SK-N-SH (cell line): ENCODE results near the gene ANKH.

Experiments
- TF ChIP-seq, protein P1 (sequence below): IDR thresholded peaks from 2 replicates; pipeline ENCODE4 v1.4.0; 2012; ENCODE audit warnings: low read depth
- TF ChIP-seq, protein P2 (sequence below): fragments of 200-600 bp; sonication (generic); IDR thresholded peaks from 2 replicates; pipeline ENCODE4 v1.6.1; 2017; ENCODE audit warnings: antibody characterized with exemption, mild to moderate bottlenecking, moderate library complexity
- TF ChIP-seq, protein P3 (sequence below): IDR thresholded peaks from 2 replicates; pipeline ENCODE4; 2012
- TF ChIP-seq, protein P4 (sequence below): IDR thresholded peaks from 2 replicates; pipeline ENCODE4 v1.6.1; 2012; ENCODE audit warnings: mild to moderate bottlenecking, low read depth, low read length, moderate library complexity

DNA sequence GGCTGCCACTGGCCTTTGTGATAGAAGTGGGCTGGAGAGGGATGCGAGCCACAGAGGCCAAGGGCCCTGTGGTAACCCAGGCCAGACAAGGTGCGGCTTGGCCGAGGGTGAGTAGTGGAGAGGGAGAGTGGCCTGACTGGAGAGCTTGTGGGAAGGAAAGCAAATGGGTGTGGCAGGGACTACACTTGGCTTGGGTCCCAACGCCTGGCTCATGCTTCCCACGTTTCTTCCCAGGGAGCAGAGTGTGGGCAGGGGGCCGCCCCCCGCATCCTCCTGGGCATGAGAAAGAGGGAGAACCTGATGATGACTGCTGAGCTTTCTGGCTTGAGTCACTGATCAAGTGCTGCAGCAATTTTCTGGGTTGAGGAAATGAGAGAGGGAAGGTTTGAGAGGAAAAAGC lies 95.7 kb downstream of the ANKH start:
- TF ChIP-seq, protein P1, sequence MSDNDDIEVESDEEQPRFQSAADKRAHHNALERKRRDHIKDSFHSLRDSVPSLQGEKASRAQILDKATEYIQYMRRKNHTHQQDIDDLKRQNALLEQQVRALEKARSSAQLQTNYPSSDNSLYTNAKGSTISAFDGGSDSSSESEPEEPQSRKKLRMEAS, result no peak
- TF ChIP-seq, protein P2, sequence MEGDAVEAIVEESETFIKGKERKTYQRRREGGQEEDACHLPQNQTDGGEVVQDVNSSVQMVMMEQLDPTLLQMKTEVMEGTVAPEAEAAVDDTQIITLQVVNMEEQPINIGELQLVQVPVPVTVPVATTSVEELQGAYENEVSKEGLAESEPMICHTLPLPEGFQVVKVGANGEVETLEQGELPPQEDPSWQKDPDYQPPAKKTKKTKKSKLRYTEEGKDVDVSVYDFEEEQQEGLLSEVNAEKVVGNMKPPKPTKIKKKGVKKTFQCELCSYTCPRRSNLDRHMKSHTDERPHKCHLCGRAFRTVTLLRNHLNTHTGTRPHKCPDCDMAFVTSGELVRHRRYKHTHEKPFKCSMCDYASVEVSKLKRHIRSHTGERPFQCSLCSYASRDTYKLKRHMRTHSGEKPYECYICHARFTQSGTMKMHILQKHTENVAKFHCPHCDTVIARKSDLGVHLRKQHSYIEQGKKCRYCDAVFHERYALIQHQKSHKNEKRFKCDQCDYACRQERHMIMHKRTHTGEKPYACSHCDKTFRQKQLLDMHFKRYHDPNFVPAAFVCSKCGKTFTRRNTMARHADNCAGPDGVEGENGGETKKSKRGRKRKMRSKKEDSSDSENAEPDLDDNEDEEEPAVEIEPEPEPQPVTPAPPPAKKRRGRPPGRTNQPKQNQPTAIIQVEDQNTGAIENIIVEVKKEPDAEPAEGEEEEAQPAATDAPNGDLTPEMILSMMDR, result no peak
- TF ChIP-seq, protein P3, sequence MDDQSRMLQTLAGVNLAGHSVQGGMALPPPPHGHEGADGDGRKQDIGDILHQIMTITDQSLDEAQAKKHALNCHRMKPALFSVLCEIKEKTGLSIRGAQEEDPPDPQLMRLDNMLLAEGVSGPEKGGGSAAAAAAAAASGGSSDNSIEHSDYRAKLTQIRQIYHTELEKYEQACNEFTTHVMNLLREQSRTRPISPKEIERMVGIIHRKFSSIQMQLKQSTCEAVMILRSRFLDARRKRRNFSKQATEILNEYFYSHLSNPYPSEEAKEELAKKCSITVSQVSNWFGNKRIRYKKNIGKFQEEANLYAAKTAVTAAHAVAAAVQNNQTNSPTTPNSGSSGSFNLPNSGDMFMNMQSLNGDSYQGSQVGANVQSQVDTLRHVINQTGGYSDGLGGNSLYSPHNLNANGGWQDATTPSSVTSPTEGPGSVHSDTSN, result no peak
- TF ChIP-seq, protein P4, sequence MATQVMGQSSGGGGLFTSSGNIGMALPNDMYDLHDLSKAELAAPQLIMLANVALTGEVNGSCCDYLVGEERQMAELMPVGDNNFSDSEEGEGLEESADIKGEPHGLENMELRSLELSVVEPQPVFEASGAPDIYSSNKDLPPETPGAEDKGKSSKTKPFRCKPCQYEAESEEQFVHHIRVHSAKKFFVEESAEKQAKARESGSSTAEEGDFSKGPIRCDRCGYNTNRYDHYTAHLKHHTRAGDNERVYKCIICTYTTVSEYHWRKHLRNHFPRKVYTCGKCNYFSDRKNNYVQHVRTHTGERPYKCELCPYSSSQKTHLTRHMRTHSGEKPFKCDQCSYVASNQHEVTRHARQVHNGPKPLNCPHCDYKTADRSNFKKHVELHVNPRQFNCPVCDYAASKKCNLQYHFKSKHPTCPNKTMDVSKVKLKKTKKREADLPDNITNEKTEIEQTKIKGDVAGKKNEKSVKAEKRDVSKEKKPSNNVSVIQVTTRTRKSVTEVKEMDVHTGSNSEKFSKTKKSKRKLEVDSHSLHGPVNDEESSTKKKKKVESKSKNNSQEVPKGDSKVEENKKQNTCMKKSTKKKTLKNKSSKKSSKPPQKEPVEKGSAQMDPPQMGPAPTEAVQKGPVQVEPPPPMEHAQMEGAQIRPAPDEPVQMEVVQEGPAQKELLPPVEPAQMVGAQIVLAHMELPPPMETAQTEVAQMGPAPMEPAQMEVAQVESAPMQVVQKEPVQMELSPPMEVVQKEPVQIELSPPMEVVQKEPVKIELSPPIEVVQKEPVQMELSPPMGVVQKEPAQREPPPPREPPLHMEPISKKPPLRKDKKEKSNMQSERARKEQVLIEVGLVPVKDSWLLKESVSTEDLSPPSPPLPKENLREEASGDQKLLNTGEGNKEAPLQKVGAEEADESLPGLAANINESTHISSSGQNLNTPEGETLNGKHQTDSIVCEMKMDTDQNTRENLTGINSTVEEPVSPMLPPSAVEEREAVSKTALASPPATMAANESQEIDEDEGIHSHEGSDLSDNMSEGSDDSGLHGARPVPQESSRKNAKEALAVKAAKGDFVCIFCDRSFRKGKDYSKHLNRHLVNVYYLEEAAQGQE, result no peak
